ENCODE measurements around the gene FADS3.

- TF ChIP-seq ZNF274 (IDR thresholded peaks at IDR 0.05; ENCODE audit: low read depth, low read length) = no peak
- TF ChIP-seq SUZ12 (IDR thresholded peaks at IDR 0.05; ENCODE audit: extremely low read depth, insufficient read depth, insufficient read length) = no peak
These were observed 51.6 kb downstream of the FADS3 start for GRCh38 chr11:61839742-61840141.

All from NT2/D1 (cell line).